ENCODE data around the gene SMC1B.
"Not testable (repeated sequence)": the region's sequence is repeated elsewhere in the genome, so short reads cannot be mapped to it uniquely, and the experiment has no call there.

SMC1B gene

DNA sequence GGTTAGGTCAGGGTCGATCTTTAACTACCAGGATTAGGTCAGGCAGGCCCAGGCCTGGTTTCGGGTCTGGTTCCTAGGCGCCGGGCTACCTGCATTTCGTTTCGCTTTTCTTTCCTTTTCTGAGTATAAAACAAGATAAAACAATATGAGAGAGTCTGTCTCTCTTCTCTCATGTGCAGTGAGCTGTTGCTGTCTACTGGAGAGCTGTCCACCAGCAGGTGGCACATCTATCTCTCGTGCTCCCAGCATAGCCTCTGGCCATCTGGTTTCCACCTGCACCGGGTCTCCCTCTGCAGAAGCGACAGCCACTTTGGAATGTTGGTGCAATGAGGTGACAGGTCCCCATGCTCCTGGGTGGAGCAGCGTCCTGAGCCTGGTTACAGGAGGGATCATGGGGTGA lies 27.7 kb upstream of the SMC1B start:
- DNase-seq, result no peak

DNA sequence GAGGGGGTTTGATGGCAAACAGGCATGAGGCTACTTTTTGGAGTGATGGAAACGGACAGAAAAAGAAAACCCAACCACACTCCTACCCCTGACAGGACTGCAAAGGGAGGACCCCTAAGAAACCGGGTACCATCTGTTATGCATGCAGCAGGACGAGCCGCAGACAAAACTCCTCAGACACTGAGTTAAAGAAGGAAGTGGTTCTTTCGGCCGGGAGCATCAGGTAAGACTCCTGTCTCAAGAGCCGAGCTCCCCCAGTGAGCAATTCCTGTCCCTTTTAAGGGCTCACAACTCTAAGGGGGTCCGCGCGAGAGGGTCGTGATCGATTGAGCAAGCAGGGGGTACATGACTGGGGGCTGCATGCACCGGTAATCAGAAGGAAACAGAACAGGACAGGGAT lies 27.3 kb upstream of the SMC1B start:
- not testable (repeated sequence) for DNase-seq

DNA sequence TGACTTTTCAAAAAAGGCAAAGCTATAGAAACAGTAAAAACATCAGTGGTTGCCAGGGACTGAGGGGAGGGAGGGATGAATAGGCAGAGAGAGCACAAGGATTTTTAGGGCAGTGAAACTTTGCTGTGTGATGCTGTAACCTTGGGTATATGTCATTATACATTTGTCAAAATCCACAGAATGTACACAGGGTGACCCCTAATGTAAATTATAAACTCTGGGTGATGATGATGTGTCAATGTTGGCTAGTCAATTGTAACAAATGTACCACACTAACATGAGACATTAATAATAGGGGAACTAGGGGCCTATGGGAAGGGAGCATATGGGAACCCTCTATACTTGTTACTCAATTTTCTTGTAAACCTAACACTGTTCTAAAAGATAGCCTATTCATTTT lies 24.9 kb upstream of the SMC1B start:
- no peak for DNase-seq

DNA sequence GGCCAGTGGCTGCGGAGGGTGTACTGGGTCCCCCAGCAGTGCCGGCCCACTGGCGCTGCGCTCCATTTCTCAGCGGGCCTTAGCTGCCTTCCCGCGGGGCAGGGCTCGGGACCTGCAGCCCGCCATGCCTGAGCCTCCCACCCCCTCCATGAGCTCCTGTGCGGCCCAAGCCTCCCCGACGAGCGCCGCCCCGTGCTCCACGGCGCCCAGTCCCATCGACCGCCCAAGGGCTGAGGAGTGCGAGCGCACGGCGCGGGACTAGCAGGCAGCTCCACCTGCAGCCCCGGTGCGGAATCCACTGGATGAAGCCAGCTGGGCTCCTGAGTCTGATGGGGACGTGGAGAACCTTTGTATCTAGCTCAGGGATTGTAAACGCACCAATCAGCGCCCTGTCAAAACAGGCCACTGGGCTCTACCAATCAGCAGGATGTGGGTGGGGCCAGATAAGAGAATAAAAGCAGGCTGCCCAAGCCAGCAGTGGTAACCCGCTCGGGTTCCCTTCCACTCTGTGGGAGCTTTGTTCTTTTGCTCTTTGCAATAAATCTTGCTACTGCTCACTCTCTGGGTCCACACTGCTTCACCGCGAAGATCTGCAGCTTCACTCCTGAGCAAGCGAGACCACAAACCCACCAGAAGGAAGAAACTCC lies 23.6 kb upstream of the SMC1B start:
- DNase-seq, result not testable (repeated sequence)

DNA sequence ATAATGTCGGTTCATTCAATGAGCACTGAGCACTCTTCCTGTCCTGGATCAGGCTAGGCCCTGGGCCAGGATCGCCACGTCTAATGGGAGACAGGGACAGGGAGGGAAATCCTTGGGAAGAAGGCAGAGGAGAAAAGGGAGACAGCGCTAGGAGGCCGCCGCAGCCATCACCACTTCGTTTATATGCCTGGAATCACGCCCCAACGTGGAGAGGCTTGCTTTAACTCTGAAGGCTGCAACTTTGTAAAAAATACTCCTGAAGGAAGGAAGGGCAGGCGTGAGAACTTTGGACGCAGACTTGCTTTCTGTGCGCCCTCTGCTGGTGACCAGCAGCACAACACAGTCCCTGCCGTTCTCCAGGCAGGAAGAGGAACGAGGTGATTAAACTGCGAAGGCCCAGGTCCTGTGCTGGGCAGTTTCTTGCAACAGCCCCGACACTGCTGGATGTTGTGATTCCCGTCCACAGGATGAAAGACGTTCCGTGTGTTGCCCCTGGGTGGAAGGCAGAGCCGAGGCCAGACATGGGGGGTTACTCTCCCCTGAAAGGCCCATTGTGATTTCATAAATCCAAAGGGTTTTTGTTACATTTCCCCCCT lies 22.2 kb upstream of the SMC1B start:
- DNase-seq, result peak; percentile 48

DNA sequence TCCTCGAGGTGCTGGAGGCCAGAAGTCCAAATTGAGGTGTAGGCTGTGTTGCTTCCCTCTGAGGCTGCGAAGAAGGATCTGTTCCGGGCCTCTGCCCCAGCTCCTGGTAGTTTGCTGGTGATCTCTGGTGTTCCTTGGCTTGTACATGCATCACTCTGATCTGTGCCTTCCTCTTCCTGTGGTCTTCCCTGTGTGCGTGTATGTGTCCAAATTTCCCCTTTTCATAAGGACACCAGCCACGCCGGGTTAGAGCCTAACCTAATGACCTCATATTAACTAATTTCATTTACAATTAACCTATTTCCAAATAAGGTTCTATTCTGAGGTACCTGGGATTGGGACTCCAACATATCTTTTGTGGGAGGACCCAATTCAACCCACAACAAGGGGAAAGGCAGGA lies 21.6 kb upstream of the SMC1B start:
- DNase-seq, result no peak

DNA sequence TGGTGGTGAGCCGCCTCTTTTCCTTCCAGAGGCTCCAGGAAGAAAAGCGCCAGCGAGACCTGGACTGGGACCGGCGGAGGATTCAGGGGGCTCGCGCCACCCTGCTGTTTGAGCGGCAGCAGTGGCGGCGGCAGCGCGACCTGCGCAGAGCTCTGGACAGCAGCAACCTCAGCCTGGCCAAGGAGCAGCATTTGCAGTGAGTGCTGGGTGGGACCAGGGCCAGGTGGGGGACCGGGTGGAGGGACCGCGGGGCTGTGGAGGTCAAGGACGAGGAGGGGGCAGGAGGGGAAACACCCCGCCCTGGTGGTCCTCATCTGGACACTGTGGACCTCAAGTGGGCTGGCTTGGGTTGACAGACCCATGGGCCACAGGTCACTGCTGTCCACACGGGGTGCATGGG lies 17.5 kb upstream of the SMC1B start:
- DNase-seq, result no peak

DNA sequence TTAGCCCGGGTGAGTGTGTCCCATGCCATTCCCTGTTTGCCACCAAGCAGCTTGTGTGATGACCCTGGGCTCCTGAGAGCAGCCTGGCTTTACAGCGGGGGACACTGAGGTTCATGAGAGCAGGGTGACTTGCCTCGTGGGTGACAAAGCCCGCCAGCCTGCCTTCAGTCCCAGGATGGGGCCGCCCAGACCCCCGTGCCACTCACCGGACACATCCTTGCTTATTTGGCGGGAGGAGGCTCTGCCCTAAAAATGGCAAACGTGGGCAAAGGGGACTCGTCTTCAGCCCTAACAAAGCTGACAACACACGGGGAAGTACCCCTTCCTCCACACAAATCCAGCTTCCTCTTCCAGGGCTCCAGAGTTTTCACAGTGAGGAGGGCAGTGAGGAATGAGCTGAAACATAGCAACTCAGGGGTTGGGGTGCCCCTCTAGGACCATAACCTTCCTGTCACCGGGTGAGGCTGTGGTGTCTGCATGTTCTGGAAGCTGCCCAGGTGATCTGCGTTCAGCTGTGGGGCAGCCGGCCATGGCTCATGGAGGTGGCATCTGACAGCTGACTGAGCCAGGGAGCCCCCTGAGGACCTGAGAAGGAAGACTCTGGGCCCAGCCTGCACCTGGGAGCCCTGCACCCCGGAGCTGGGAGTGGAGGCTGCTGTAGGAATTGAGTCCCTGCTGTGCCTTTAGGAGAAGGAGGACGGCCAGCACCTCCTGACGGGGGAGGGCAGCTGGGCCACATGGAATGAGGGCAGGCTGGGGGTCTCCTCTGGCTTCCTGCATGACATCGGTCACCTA lies 16.8 kb upstream of the SMC1B start:
- DNase-seq, result no peak

DNA sequence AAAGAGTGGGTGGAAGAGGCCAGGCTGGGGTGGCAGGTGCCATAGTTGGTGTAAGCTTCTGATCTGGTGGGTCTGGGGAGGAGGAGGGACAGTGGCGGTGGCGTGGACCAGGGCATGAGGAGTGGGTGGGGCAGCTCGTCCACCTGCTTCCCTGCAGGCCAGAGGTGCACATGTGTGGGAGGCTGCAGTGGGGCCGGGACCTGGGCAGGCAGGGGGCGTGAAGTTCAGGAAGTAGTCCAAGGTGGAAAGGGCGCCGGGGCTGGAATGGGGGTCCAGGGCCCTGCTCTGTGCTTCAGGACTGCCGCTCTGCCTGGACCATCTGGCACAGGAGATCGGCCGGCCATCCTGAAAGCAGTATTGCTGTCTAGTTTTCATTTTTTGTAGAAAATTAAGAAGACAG lies 16.0 kb upstream of the SMC1B start:
- DNase-seq, result no peak

DNA sequence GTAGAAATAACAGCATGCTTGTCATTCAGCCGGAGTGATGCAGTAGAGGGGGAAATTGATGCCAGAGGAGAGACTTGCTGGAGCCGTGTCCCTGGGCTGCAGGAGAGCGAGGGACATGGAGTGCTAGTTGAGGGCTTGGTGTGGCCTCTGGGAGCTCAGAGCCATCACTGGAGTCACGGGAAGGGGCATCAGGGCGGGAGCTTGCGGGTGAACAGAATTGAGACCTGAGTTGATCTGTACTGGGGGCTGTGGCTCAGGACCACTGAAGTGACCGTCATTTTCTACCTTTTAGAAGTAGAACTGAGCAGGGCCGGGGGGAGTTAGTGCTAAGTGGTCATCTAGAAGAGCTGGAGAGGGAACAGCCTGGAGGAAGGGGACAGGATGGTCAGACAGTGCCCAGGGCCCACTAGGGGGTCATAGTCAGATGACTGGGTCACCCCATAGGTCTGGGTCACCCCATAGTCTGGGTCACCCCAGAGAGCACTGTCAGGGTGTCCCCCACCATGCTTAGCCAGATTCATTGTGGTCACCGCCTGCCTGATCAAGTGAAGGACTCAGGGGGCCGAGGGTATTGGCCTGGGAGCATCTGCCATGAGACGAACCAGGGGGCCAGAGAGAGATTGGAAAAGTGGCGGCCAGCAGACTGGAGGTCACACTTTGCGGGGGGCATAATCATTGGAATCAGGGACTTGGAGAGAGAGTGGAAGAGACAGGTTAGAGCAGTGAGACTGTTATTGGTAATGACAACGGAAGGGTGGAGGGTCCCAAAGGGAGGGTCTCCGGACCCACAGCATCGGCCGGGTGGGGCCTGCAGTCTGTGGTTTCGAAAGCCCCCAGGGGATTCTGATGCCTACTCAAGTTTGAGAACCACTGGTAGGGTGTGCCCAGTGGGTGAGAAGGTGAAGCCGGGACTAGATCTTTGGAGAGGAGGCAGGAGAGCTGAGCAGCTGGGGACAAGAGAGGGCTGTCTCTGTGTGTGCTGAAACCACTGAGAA lies 15.3 kb upstream of the SMC1B start:
- DNase-seq, result no peak

DNA sequence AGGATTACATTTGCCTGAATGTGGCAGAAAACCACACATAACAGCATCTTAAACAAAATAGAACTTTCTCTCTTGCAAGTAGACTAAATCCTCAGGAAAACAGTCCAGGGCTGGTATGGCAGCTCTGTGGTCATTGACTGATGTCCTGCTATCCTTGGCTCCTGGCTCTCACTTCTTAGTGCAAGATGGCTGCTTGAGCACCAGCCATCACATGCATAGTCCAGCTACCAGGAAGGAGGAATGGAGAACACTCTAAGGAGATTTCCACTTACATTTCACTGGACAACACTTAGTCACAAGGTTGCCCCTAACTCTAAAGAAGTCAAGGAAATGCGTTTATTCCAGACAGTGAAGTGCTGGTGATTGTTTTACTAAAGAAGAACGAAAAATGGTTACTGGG lies 13.7 kb upstream of the SMC1B start:
- no peak for DNase-seq

DNA sequence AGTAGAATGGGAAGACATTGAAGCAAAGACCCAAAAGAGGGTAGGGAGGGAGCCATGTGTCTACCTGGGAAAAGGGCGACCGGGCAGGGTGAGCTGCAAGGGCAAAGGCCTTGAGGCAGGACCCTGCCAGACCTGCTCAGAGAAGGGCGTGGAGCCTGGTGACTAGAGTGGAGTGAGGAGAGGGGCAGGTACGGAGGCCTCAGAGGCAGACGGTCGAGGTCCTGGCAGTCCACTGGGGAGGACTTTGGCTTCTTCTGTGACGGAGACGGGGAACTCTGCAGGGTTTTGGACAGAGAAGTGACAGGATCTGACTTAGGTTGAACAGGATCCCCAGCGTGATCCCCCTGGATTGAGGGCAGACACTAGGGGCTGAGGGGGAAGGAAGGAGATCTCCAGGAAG lies 13.0 kb upstream of the SMC1B start:
- DNase-seq, result no peak

DNA sequence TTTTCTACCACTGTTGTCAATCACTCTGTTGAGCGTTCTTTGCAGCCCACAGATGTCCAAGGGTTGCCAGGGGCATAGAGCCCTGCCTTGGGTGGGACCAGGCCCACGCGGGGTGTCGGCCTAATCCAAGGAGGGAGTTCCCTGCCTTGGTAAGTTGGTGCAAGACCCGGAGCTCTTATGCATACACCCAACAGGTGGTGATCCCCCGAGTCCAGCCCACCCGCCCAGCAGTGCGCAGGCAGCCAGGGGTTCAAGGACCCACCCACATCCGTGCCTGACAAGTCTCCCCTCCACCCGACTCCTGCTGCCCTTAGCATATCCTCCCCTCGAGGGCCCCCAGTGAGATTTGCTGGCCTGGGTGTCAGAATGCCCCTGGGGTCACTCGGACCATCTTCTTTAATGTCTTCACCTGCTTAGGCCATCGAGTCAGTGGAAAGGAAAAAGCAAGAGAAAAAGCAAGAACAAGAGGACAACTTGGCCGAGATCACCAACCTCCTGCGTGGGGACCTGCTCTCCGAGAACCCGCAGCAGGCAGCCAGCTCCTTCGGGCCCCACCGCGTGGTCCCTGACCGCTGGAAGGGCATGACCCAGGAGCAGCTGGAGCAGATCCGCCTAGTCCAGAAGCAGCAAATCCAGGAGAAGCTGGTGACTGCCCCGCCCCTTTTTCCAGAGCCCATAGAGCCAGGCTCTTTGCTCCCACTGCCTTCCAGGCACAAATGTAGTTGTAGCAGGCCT lies 12.3 kb upstream of the SMC1B start:
- DNase-seq, result no peak

DNA sequence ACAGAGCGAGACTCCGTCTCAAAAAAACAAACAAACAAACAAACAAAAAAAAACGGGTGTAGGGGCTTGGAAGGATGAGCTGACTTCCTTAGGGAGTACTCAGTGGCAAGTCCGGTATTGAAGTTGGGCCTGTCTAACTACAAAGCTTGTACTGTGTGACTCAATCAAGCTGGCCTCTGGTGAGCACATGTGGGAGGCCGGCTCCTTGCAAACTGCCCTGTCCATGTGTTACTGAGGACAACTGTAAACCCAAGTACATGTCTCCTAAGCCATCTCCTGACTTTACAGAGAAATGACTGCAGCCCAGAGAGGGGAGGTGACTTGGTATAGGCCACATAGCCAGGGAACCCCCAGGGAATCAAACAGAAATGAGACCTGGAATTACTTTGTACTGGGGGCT lies 11.7 kb upstream of the SMC1B start:
- no peak for DNase-seq

DNA sequence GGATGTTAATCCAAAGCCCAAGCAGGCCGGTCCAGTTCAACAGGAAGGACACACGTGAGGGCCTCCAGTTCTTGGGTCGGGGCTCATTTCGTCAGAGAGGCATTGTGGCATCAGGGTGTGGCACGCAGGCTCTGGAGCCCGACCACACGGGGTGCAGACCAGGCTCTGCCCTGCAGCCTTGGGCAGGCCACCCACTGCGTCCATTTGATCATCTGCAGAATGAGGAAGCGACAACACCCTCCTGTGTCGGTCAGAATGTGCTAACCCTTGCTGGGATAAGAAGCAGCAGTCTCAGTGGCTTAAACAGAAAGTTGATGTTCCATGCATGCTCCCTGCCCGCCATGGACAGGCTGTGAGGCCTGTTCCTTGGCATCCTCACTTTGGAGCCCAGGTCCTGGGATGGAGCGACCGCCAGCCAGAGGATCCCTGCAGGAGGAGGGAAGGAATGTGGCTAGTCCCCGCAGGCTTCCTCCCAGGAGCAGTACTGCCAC lies 10.9 kb upstream of the SMC1B start:
- no peak for DNase-seq

DNA sequence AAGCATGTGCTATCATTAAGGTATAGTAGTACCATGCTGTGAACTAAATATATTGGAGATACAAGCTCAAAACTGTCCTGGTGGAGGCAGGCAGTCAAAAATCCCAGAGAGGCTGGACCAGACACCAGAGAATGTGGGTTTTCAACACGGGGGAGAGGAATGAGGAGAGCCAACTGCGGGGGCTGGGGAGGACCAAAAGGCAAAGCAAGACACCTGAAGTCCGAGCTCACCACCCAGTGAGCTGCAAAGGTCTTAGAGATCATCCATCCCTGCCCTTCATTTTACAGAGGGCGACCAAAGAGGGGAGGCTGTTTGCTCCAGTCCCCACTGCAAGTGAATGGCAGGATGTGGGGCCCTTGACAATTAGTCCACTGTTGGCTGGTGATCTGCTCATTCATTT lies 10.1 kb upstream of the SMC1B start:
- DNase-seq, result no peak

DNA sequence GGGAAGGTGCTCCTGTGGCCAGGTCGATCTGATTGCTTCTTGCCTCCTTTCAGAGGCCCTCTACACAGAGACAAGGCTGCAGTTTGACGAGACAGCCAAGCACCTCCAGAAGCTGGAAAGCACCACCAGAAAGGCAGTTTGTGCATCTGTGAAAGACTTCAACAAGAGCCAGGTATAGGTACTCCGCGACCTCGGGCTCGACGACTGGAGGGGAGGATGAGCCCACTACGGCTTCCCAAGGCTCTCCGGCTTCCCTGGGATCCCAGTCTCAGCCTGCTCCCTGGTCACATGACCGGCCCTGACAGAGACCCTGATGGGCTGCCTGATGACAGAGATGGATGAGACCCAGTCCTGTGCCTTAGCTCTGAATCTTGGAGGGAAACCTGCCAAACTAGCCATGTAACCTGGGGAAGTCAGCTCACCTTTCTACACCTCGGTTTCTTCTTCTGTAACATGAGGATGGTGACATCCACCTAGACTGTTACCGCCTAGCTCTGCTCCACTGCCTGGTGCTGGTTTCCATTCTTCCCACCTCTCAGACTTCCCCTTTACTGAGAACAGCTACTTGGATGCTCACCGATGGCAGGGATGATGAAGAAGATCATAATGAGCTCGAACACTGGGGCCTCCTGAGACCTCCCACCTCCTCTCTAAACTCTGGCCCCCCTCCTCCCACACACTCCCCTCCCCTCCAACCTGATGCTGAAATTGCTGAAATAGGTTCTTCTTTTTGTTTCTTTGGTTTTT lies 9.0 kb upstream of the SMC1B start:
- no peak for DNase-seq

DNA sequence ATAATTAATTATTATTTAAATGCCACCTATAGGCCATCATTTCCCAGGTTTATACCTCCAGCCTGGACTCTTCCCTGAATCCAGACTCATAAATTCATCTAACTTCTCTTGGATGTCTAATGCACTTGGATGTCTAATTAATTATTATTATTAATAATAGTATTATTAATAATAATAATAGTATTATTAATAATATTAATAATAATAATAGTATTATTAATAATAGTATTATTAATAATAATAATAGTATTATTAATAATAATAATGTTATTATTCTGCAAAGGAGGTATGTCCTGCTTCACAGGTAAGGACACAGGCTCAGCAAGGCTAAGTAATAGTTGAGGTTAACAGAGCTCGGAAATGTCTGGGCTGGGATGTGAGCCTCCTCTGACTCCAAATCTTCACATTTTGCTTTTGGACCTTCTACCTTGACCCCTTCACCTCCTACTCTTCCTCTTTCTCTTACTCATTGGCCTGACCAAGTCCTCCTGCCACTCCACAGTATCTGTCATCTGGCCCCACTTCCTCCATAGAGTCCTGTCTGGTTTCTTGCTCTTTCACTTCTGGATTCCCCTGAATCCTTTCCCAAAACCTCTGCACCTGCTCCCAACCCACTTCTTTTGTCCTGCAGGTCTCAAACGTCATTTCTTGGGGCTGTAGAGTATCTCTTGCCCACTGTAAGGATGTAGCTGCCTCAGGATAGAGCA lies 8.1 kb upstream of the SMC1B start:
- no peak for DNase-seq

DNA sequence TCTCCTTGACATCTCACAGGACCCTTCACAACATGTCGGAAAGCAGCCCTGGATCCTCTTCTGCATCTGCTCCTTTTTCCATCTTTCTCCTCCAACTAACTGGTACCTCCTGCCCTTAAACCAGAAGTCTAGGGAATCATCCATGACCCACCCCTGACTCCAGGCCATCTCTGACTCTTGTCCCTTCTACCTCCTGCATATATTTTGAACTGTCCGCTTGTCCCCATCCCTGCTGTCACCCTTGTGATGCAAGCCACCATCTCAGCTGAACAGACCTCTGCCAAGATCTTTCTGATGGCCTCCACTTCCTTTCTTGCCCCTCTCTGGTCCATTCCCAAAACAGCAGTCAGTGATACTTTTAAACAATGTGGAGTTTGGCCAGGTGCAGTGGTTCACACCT lies 7.1 kb upstream of the SMC1B start:
- DNase-seq, result no peak

DNA sequence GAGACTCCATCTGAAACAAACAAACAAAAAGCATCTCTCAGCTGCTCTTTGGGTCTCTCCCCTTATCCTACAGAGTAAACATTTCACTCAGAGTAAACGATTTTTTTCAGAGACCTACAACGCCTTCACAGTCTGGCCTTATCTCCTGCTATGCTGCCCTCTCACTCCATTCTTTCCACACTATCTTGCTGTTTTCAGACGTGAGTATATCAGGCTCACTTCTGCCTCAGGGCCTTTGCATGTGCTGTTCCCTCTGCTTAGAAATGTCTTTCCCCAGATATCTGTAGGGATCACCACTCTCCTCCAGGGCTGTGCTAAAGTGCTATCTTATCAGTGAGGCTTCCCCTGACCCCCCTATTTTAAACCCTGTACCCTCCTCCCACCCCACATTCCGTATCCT lies 6.6 kb upstream of the SMC1B start:
- DNase-seq, result no peak

DNA sequence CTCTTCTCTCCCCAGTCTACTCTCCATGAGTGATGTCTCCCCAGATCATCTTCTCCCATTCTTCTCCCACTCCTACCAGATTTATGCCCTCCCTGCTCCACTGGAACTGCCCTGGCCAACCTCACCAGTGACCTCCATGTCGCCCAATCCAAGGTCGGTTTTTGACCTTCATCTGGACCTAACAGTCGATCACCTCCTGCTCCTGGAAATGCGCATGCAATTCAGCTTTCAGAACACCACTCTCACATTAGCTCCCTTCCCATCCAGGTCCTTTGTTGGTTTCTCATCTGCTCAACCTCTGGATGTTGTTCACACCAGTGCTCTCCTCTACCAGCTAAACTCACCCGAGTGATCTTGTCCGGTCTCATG lies 5.4 kb upstream of the SMC1B start:
- no peak for DNase-seq
